K562 (cell line): Measurements from ENCODE around the gene CDT1. TPM values are rescaled to one million over a fixed set of nuclear protein-coding genes. Genes with fewer than 3 reads are reported as not detected.

Source experiments
- BDP1 ChIP-seq: IDR thresholded peaks from 3 replicates; pipeline ENCODE4 v1.6.1; 2011; ENCODE audit not compliant: insufficient read length, insufficient read depth
- BRD4 ChIP-seq: fragments of 200-600 bp; sonication (generic); IDR thresholded peaks from 2 replicates; pipeline ENCODE4 v1.6.1; 2017; ENCODE audit warnings: inconsistent platforms
- BRD9 ChIP-seq: fragments of 450-650 bp; IDR thresholded peaks from 2 replicates; pipeline ENCODE4 v1.6.1; 2018; ENCODE audit warnings: low read depth; ENCODE audit not compliant: partially characterized antibody
- CHCHD3 ChIP-seq: fragments of 250-450 bp; sonication (Bioruptor Pico); IDR thresholded peaks from 2 replicates; pipeline ENCODE4 v2.1.2; 2022; ENCODE audit warnings: mild to moderate bottlenecking
- HOXB6 ChIP-seq: fragments of 250-450 bp; sonication (Bioruptor Pico); IDR thresholded peaks from 2 replicates; pipeline ENCODE4 v1.5.1; 2022; ENCODE audit warnings: mild to moderate bottlenecking, borderline replicate concordance
- MECOM ChIP-seq: fragments of 250-450 bp; sonication (Bioruptor Pico); IDR thresholded peaks from 2 replicates; pipeline ENCODE4 v1.8.0; 2022; ENCODE audit warnings: inconsistent platforms
- MTA3 ChIP-seq: fragments of 450-650 bp; formaldehyde crosslinking; IDR thresholded peaks from 2 replicates; pipeline ENCODE4 v1.6.1; 2017; ENCODE audit warnings: mild to moderate bottlenecking, borderline replicate concordance
- MYNN ChIP-seq, 2 experiments: sonication (generic); formaldehyde crosslinking in 1 of 2; IDR thresholded peaks; 2 replicates each; pipeline versions ENCODE4 v1.5.0 to v1.6.1; 2016 to 2020; ENCODE audit warnings: antibody characterized with exemption in 1 of 2, missing genetic modification reagents in 1 of 2
- OTX1 ChIP-seq: fragments of 450-650 bp; formaldehyde crosslinking; IDR thresholded peaks from 2 replicates; pipeline ENCODE4 v1.4.0; 2022; ENCODE audit warnings: mild to moderate bottlenecking
- PTTG1 ChIP-seq: fragments of 450-650 bp; IDR thresholded peaks from 2 replicates; pipeline ENCODE4 v1.6.1; 2016; ENCODE audit warnings: low read depth, mild to moderate bottlenecking, missing genetic modification characterization, missing compliant biosample characterization
- PURB ChIP-seq: sonication (generic); formaldehyde crosslinking; IDR thresholded peaks from 2 replicates; pipeline ENCODE4 v1.9.0; 2021; ENCODE audit warnings: low read depth, mild to moderate bottlenecking, missing genetic modification reagents
- TAL1 ChIP-seq: fragments of 450-650 bp; IDR thresholded peaks from 2 replicates; pipeline ENCODE4 v1.6.1; 2016; ENCODE audit warnings: mild to moderate bottlenecking
- TFAM ChIP-seq: fragments of 250-450 bp; sonication (Bioruptor Pico); conservative IDR thresholded peaks from 2 replicates; pipeline ENCODE4 v1.5.0; 2021; ENCODE audit warnings: mild to moderate bottlenecking, moderate library complexity
- ZFP30 ChIP-seq: fragments of 250-450 bp; sonication (Bioruptor Pico); IDR thresholded peaks from 2 replicates; pipeline ENCODE4 v1.8.0; 2022; ENCODE audit warnings: moderate library complexity, mild to moderate bottlenecking, inconsistent platforms, borderline replicate concordance
- ZNF224 ChIP-seq: sonication (generic); formaldehyde crosslinking; IDR thresholded peaks from 2 replicates; pipeline ENCODE4 v1.8.0; 2022; ENCODE audit warnings: mild to moderate bottlenecking, missing genetic modification reagents
- polyA plus RNA-seq, 8 experiments: library from polyadenylated mRNA; depleted of rRNA in 4 of 8; stranded (reverse) in 5 of 8; unstranded in 3 of 8; fragments of >200 nt; fragmentation: Nextera tagmentation in 2 of 8; fragmentation: Illumina TruSeq in 1 of 8; extraction: Ambion mirVana in 2 of 8; extraction: Trizol in 1 of 8; gene quantifications; 2 replicates each; pipeline versions ENCODE4 v1.2.1 to v1.2.3, GENCODE V29; 2011 to 2014; ENCODE audit warnings: inconsistent platforms in 1 of 8, missing spikeins in 1 of 8
- total RNA-seq, 7 experiments: library from RNA; depleted of rRNA in 6 of 7; stranded (reverse); fragments of >200 nt in 6 of 7; fragmentation: Illumina TruSeq in 2 of 7; extraction: Trizol in 2 of 7; gene quantifications; 2 replicates each; pipeline versions ENCODE4 v1.2.1 to v1.2.3, GENCODE V29; 2011 to 2021; ENCODE audit warnings: low replicate concordance in 1 of 7
- TF ChIP-seq, protein P1 (sequence below): sonication (generic); formaldehyde crosslinking; IDR thresholded peaks from 2 replicates; pipeline ENCODE4 v1.8.0; 2022; ENCODE audit warnings: mild to moderate bottlenecking, low read depth, missing genetic modification reagents
- TF ChIP-seq, protein P2 (sequence below): sonication (generic); IDR thresholded peaks from 2 replicates; pipeline ENCODE4 v1.6.1; 2016
- TF ChIP-seq, protein P3 (sequence below): sonication (generic); formaldehyde crosslinking; IDR thresholded peaks from 2 replicates; pipeline ENCODE4 v1.9.0; 2022; ENCODE audit warnings: mild to moderate bottlenecking, missing genetic modification reagents
- TF ChIP-seq, protein P4 (sequence below): sonication (generic); formaldehyde crosslinking; IDR thresholded peaks from 2 replicates; pipeline ENCODE4 v1.8.1; 2022; ENCODE audit warnings: missing genetic modification reagents
- TF ChIP-seq, protein P5 (sequence below): fragments of 450-650 bp; IDR thresholded peaks from 2 replicates; pipeline ENCODE4 v1.6.1; 2016; ENCODE audit warnings: borderline replicate concordance
- TF ChIP-seq, protein P6 (sequence below): sonication (generic); formaldehyde crosslinking; IDR thresholded peaks from 2 replicates; pipeline ENCODE4 v1.8.1; 2023; ENCODE audit warnings: mild to moderate bottlenecking, missing genetic modification reagents

The CDT1 gene
- total and polyA plus RNA-seq, 9 of the 15 experiments (the other 6 are each of a cell fraction or from before 2014, with no cell fraction given) = 0.92 to 178 (median 14.2) TPM

DNA sequence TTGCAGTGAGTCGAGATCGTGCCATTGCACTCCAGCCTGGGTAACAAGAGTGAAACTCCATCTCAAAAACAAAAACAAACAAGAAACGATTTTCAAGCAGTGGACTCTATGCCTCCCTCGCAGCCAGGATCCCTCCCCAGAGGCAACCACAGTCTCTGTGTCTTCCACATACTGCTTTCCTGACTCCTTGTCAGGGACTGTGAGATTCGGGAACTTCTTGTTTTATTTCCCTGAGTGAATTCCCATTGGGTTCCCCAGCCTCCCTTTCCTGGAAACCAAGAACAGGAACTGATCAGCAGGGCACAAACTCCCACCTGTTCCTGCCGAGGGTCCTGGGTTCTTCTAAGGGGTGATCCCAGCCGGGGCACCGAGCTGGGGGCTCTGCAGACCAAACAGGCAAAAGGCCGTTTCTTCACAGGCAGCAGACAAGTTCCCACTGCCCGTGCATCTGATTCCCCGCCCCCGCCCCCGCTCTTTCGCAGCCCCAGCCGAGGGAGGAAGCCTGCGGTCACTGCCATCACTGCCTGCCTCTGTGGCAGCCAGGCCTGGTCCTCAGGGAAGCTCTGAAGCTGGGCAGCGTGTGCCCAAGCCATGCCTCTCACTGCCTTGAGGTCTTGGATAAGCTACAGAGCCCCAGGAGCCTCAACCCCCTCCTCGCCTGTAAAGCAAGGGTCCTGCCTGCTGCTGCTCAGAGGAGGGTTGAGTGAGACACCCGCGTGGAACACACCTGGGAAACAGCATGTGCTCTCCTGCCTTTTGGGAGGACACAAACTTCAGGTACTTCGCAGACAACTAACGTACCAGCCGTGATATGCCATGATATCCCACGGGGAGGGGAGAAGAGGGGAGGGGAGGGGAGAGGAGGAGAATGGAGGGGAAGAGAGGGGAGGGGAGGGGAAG lies 13.0 kb upstream of the CDT1 start (continued):
- TF ChIP-seq, protein P1, sequence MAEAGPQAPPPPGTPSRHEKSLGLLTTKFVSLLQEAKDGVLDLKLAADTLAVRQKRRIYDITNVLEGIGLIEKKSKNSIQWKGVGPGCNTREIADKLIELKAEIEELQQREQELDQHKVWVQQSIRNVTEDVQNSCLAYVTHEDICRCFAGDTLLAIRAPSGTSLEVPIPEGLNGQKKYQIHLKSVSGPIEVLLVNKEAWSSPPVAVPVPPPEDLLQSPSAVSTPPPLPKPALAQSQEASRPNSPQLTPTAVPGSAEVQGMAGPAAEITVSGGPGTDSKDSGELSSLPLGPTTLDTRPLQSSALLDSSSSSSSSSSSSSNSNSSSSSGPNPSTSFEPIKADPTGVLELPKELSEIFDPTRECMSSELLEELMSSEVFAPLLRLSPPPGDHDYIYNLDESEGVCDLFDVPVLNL (CRISPR knock-in tag) = no peak
- TF ChIP-seq HOXB6 (CRISPR knock-in tag) (no peak), MYNN (IDR thresholded peaks at IDR 0.05) (peak; percentile 74; the same call in 1 of the 2 replicates), MYNN (CRISPR knock-in tag; IDR thresholded peaks at IDR 0.05) (no peak), BDP1 (no peak), PTTG1 (tag) (no peak), ZNF224 (no peak), BRD4 (no peak), TFAM (CRISPR knock-in tag) (no peak), PURB (CRISPR knock-in tag) (no peak), TAL1 (no peak), MECOM (no peak), OTX1 (CRISPR knock-in tag) (no peak), BRD9 (no peak), MTA3 (0 out of 2 replicates have a peak, but pooled peaks have one; percentile 66), CHCHD3 (no peak), ZFP30 (no peak)
- TF ChIP-seq, protein P2, sequence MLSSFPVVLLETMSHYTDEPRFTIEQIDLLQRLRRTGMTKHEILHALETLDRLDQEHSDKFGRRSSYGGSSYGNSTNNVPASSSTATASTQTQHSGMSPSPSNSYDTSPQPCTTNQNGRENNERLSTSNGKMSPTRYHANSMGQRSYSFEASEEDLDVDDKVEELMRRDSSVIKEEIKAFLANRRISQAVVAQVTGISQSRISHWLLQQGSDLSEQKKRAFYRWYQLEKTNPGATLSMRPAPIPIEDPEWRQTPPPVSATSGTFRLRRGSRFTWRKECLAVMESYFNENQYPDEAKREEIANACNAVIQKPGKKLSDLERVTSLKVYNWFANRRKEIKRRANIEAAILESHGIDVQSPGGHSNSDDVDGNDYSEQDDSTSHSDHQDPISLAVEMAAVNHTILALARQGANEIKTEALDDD = no peak
- TF ChIP-seq, protein P3, sequence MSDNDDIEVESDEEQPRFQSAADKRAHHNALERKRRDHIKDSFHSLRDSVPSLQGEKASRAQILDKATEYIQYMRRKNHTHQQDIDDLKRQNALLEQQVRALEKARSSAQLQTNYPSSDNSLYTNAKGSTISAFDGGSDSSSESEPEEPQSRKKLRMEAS = no peak; the same call in 1 of the 2 replicates
- TF ChIP-seq, protein P4, sequence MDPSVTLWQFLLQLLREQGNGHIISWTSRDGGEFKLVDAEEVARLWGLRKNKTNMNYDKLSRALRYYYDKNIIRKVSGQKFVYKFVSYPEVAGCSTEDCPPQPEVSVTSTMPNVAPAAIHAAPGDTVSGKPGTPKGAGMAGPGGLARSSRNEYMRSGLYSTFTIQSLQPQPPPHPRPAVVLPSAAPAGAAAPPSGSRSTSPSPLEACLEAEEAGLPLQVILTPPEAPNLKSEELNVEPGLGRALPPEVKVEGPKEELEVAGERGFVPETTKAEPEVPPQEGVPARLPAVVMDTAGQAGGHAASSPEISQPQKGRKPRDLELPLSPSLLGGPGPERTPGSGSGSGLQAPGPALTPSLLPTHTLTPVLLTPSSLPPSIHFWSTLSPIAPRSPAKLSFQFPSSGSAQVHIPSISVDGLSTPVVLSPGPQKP (CRISPR knock-in tag) = no peak
- TF ChIP-seq, protein P5, sequence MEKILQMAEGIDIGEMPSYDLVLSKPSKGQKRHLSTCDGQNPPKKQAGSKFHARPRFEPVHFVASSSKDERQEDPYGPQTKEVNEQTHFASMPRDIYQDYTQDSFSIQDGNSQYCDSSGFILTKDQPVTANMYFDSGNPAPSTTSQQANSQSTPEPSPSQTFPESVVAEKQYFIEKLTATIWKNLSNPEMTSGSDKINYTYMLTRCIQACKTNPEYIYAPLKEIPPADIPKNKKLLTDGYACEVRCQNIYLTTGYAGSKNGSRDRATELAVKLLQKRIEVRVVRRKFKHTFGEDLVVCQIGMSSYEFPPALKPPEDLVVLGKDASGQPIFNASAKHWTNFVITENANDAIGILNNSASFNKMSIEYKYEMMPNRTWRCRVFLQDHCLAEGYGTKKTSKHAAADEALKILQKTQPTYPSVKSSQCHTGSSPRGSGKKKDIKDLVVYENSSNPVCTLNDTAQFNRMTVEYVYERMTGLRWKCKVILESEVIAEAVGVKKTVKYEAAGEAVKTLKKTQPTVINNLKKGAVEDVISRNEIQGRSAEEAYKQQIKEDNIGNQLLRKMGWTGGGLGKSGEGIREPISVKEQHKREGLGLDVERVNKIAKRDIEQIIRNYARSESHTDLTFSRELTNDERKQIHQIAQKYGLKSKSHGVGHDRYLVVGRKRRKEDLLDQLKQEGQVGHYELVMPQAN = peak; percentile 17; the same call in 1 of the 2 replicates
- TF ChIP-seq, protein P6, sequence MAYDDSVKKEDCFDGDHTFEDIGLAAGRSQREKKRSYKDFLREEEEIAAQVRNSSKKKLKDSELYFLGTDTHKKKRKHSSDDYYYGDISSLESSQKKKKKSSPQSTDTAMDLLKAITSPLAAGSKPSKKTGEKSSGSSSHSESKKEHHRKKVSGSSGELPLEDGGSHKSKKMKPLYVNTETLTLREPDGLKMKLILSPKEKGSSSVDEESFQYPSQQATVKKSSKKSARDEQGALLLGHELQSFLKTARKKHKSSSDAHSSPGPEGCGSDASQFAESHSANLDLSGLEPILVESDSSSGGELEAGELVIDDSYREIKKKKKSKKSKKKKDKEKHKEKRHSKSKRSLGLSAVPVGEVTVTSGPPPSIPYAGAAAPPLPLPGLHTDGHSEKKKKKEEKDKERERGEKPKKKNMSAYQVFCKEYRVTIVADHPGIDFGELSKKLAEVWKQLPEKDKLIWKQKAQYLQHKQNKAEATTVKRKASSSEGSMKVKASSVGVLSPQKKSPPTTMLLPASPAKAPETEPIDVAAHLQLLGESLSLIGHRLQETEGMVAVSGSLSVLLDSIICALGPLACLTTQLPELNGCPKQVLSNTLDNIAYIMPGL (CRISPR knock-in tag) = no peak
